ENCODE measurements around the gene TFEB. TPM values are rescaled to one million over a fixed set of nuclear protein-coding genes. Genes with fewer than 3 reads are reported as not detected.

The TFEB gene
- total and polyA plus RNA-seq, 2 of the 8 experiments (the other 6 are each of a cell fraction or from before 2014, with no cell fraction given): 2.3 to 6.7 TPM

GRCh38 chr6:41654151-41654697 lies 81.2 kb downstream of the TFEB start:
- CTCF ChIA-PET (ENCODE audit: partially characterized antibody): interaction anchor here (1.0 to 1.5 kb wide), 2 partner anchors 25 to 36 kb away, joined by 3 to 4 read pairs; no protein-coding TSS in a partner anchor
- 85% methylated on average over 5 of the region's 5 CpGs; no CpG with 5 or more reads in 1 of the 2 experiments for WGBS, 2 experiments (ENCODE audit: extremely low coverage in 1 of 2, insufficient coverage in 1 of 2, insufficient read length in 1 of 2, insufficient replicate concordance in 2 of 2, low coverage in 1 of 2, low lambda C conversion rate in 2 of 2, missing lambda C conversion rate in 1 of 2)
- TF ChIP-seq RAD21 (IDR thresholded peaks at IDR 0.05 in 1 of 2, conservative IDR thresholded peaks at IDR 0.05 in 1 of 2; ENCODE audit: low read depth in 2 of 2, low read length in 2 of 2): no peak
- TF ChIP-seq CHD1 (IDR thresholded peaks at IDR 0.05; ENCODE audit: low read depth, low read length): no peak
- no peak for TF ChIP-seq POLR2A (IDR thresholded peaks at IDR 0.05; ENCODE audit: control extremely low read depth in 1 of 2, low read depth in 2 of 2, low read length in 2 of 2)
- no peak for TF ChIP-seq SP2 (IDR thresholded peaks at IDR 0.05; ENCODE audit: low read length)
- no peak for TF ChIP-seq RNF2 (IDR thresholded peaks at IDR 0.05; ENCODE audit: borderline replicate concordance, low read depth, low read length, missing control alignments, poor library complexity, severe bottlenecking)
- no peak for TF ChIP-seq SUZ12 (IDR thresholded peaks at IDR 0.05; ENCODE audit: low read length)
- TF ChIP-seq, protein P1, sequence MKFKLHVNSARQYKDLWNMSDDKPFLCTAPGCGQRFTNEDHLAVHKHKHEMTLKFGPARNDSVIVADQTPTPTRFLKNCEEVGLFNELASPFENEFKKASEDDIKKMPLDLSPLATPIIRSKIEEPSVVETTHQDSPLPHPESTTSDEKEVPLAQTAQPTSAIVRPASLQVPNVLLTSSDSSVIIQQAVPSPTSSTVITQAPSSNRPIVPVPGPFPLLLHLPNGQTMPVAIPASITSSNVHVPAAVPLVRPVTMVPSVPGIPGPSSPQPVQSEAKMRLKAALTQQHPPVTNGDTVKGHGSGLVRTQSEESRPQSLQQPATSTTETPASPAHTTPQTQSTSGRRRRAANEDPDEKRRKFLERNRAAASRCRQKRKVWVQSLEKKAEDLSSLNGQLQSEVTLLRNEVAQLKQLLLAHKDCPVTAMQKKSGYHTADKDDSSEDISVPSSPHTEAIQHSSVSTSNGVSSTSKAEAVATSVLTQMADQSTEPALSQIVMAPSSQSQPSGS (IDR thresholded peaks at IDR 0.05; ENCODE audit: low read length): no peak
- no peak for TF ChIP-seq EP300 (IDR thresholded peaks at IDR 0.05; ENCODE audit: borderline replicate concordance in 1 of 2, low read depth in 2 of 2, low read length in 2 of 2)
- no peak for TF ChIP-seq EGR1 (IDR thresholded peaks at IDR 0.05; ENCODE audit: borderline replicate concordance, low read depth, low read length)
- no peak for TF ChIP-seq MAX (IDR thresholded peaks at IDR 0.05)
- no peak for TF ChIP-seq TEAD4 (IDR thresholded peaks at IDR 0.05; ENCODE audit: low read depth, low read length)

More at GRCh38 chr6:41654151-41654697, 81.2 kb downstream of the TFEB start:
- no peak overlapping the region for H3K18ac ChIP-seq (ENCODE audit: extremely low read depth, low read length)
- H3K4me2 ChIP-seq (ENCODE audit: insufficient read depth in 1 of 2, low read depth in 2 of 2, low read length in 2 of 2): no peak overlapping the region
- no peak overlapping the region for H2AK5ac ChIP-seq (ENCODE audit: low read depth, low read length)
- H4K8ac ChIP-seq (ENCODE audit: extremely low read depth, insufficient read depth, low read length): no peak overlapping the region
- FAIRE-seq (no peak), DNase-seq (ENCODE audit: low read depth in 1 of 2, low spot score in 2 of 2) (no peak)
- no peak overlapping the region for H3K23ac ChIP-seq (ENCODE audit: insufficient read length)
- H2AFZ ChIP-seq (ENCODE audit: low read length): no peak overlapping the region
- H2BK20ac ChIP-seq (ENCODE audit: low read length): no peak overlapping the region
- peaks cover 0 to 11% (median 4%) of the 10 kb centered on the region in 4 experiments; a peak in 4 of 7 replicates for H3K4me1 ChIP-seq (replicated peaks in 1 of 4; ENCODE audit: control insufficient read depth in 3 of 4, insufficient read depth in 4 of 4, low read length in 3 of 4)
- H4K20me1 ChIP-seq (replicated peaks in 1 of 2; ENCODE audit: control insufficient read depth in 1 of 2, insufficient read depth in 2 of 2, low read length in 2 of 2): no peaks in the 10 kb centered on the region
- H3K56ac ChIP-seq (replicated peaks; ENCODE audit: insufficient read length, low read depth, low read length): no peak overlapping the region
- no peak overlapping the region for H3K27ac ChIP-seq (ENCODE audit: low read depth, low read length)
- no peaks in the 10 kb centered on the region for H3K79me2 ChIP-seq (ENCODE audit: control insufficient read depth in 1 of 2, insufficient read depth in 2 of 2, low read length in 2 of 2)
- H4K91ac ChIP-seq (replicated peaks; ENCODE audit: insufficient read length, low read length): no peak overlapping the region
- no peak overlapping the region for H2BK12ac ChIP-seq (ENCODE audit: low read depth, low read length)
- POLR2A ChIA-PET (ENCODE audit: partially characterized antibody): no interaction called here
- H3K27me3 ChIP-seq (replicated peaks in 1 of 4; ENCODE audit: control insufficient read depth in 3 of 4, extremely low read depth in 1 of 4, insufficient read depth in 3 of 4, low read length in 3 of 4): no peaks in the 10 kb centered on the region; a peak in 1 of 7 replicates
- 0 out of 2 replicates have a peak, but pooled peaks cover 2% of the 10 kb centered on the region for H3K23me2 ChIP-seq (ENCODE audit: low read depth, low read length)
- no peaks in the 10 kb centered on the region for H3K9me3 ChIP-seq (ENCODE audit: insufficient read depth in 2 of 2, low read depth in 1 of 2, low read length in 1 of 2)
- no peak overlapping the region for H3K4me3 ChIP-seq (ENCODE audit: extremely low read depth in 1 of 4, insufficient read depth in 2 of 4, low read depth in 3 of 4, low read length in 4 of 4)
- peaks cover 0 to 5% (median 2%) of the 10 kb centered on the region in 4 experiments; a peak in 4 of 8 replicates for H3K36me3 ChIP-seq (ENCODE audit: control insufficient read depth in 2 of 4, insufficient read depth in 4 of 4, low read length in 3 of 4)
- H2BK120ac ChIP-seq (replicated peaks; ENCODE audit: low read depth, low read length): no peak overlapping the region
- H3K4ac ChIP-seq (replicated peaks; ENCODE audit: insufficient read length, low read depth, low read length): no peak overlapping the region
- no peak overlapping the region for H2BK5ac ChIP-seq (ENCODE audit: low read depth, low read length)
- no peak overlapping the region for H3K14ac ChIP-seq (ENCODE audit: insufficient read length)
- H3K79me1 ChIP-seq (ENCODE audit: low read depth, low read length): no peaks in the 10 kb centered on the region
- no peak overlapping the region for H4K5ac ChIP-seq (ENCODE audit: insufficient read length, low read depth, low read length)
- H2BK15ac ChIP-seq (ENCODE audit: low read length): no peak overlapping the region
- no peak overlapping the region for H3K9ac ChIP-seq (replicated peaks in 1 of 4; ENCODE audit: extremely low read depth in 1 of 4, low read depth in 3 of 4, low read length in 3 of 4)
